IMR-90 (cell line): Measurements from ENCODE around the gene SLC26A4. TPM values are rescaled to one million over a fixed set of nuclear protein-coding genes. Genes with fewer than 3 reads are reported as not detected.

Source experiments
- ATAC-seq: fragments of 200-7000 bp; cut with Tn5 transposase; 2 replicates; pipeline ENCODE4 v1.9.1; 2020; ENCODE audit warnings: low read depth, mild to moderate bottlenecking, moderate library complexity
- BruUV-seq: library from RNA; stranded (reverse); fragments of 400-500 nt; replicated peaks from 2 replicates; lab custom pipeline; 2021; lab: Mats Ljungman, UMichigan
- CTCF ChIA-PET: fragments of 300-600 bp; formaldehyde crosslinking; extraction: SDS; loops from one replicate; lab custom pipeline; 2021; ENCODE audit warnings: antibody characterized with exemption; lab: Yijun Ruan, JAX
- POLR2A ChIA-PET: fragments of 300-600 bp; sonication (Branson Sonifier 250); formaldehyde crosslinking; loops from one replicate; lab custom pipeline; 2022; ENCODE audit warnings: antibody characterized with exemption; ENCODE audit not compliant: unreplicated experiment; lab: Charles Lee
- DNase-seq: peaks from one replicate; pipeline ENCODE4 v3.0.0; 2013
- H2AFZ ChIP-seq: replicated peaks from 2 replicates; pipeline ENCODE3; 2013; ENCODE audit warnings: low read length, mild to moderate bottlenecking; ENCODE audit not compliant: poor library complexity
- H2AK5ac ChIP-seq: 2 replicates; pipeline ENCODE4 v1.6.1; 2013; ENCODE audit warnings: low read depth, low read length, inconsistent platforms
- H2AK9ac ChIP-seq: replicated peaks from 2 replicates; pipeline ENCODE3; 2013; ENCODE audit warnings: mild to moderate bottlenecking, low read depth, low read length, moderate library complexity; ENCODE audit not compliant: poor library complexity
- H2BK120ac ChIP-seq: 2 replicates; pipeline ENCODE4 v1.6.1; 2013; ENCODE audit warnings: low read depth, low read length, inconsistent platforms
- H2BK15ac ChIP-seq: 3 replicates; pipeline ENCODE4 v1.6.1; 2013; ENCODE audit warnings: low read depth, low read length, inconsistent platforms
- H2BK20ac ChIP-seq: 2 replicates; pipeline ENCODE4 v1.6.1; 2013; ENCODE audit warnings: low read depth, mild to moderate bottlenecking, inconsistent platforms, low read length, moderate library complexity
- H2BK5ac ChIP-seq: 2 replicates; pipeline ENCODE4 v1.6.1; 2013; ENCODE audit warnings: mild to moderate bottlenecking, low read depth, low read length, inconsistent platforms; ENCODE audit not compliant: poor library complexity, severe bottlenecking
- H3K14ac ChIP-seq: replicated peaks from 2 replicates; pipeline ENCODE4 v1.6.1; 2013; ENCODE audit warnings: low read depth, low read length, inconsistent platforms
- H3K18ac ChIP-seq: 2 replicates; pipeline ENCODE4 v1.6.1; 2013; ENCODE audit warnings: low read depth, low read length, control low read depth
- H3K23ac ChIP-seq: 2 replicates; pipeline ENCODE4 v1.6.1; 2013; ENCODE audit warnings: low read depth, low read length, inconsistent platforms
- H3K27ac ChIP-seq: 2 replicates; pipeline ENCODE4 v1.5.1; 2013; ENCODE audit warnings: mild to moderate bottlenecking, control low read depth, low read length; ENCODE audit not compliant: insufficient read depth
- H3K27me3 ChIP-seq: 2 replicates; pipeline ENCODE4 v1.6.1; 2013; ENCODE audit warnings: low read length; ENCODE audit not compliant: control insufficient read depth, insufficient read depth
- H3K36me3 ChIP-seq: 2 replicates; pipeline ENCODE4 v1.6.1; 2013; ENCODE audit warnings: low read length, mixed read lengths; ENCODE audit not compliant: control insufficient read depth, insufficient read depth
- H3K4ac ChIP-seq: 2 replicates; pipeline ENCODE4 v1.6.1; 2013; ENCODE audit warnings: low read depth, low read length, inconsistent platforms
- H3K4me1 ChIP-seq: 2 replicates; pipeline ENCODE4 v1.6.1; 2013; ENCODE audit warnings: low read length, mixed read lengths; ENCODE audit not compliant: control insufficient read depth, insufficient read depth
- H3K4me2 ChIP-seq: 2 replicates; pipeline ENCODE4 v1.6.1; 2013; ENCODE audit warnings: low read depth, mild to moderate bottlenecking, control low read depth, low read length, moderate library complexity
- H3K4me3 ChIP-seq: 2 replicates; pipeline ENCODE4 v1.5.1; 2013; ENCODE audit warnings: low read depth, mild to moderate bottlenecking, control low read depth, low read length, moderate library complexity; ENCODE audit not compliant: insufficient read depth
- H3K56ac ChIP-seq: 2 replicates; pipeline ENCODE4 v1.6.1; 2013; ENCODE audit warnings: low read length, inconsistent platforms; ENCODE audit not compliant: insufficient read depth; ENCODE audit errors: extremely low read depth
- H3K79me1 ChIP-seq, 2 experiments: 2 replicates each; pipeline ENCODE4 v1.6.1; 2013; ENCODE audit warnings: low read length in 2 of 2, inconsistent platforms in 1 of 2, low read depth in 1 of 2
- H3K9ac ChIP-seq: 2 replicates; pipeline ENCODE4 v1.6.1; 2013; ENCODE audit warnings: low read depth, low read length, control low read depth
- H3K9me1 ChIP-seq: 2 replicates; pipeline ENCODE4 v1.6.1; 2013; ENCODE audit warnings: low read length, inconsistent platforms; ENCODE audit not compliant: insufficient read depth
- H3K9me3 ChIP-seq: 2 replicates; pipeline ENCODE4 v1.6.1; 2013; ENCODE audit warnings: low read length; ENCODE audit not compliant: control insufficient read depth, insufficient read depth
- H4K20me1 ChIP-seq: 2 replicates; pipeline ENCODE4 v1.6.1; 2013; ENCODE audit warnings: low read length, inconsistent platforms; ENCODE audit not compliant: insufficient read depth
- H4K5ac ChIP-seq: 2 replicates; pipeline ENCODE4 v1.6.1; 2013; ENCODE audit warnings: mild to moderate bottlenecking, low read depth, low read length, control low read depth
- H4K8ac ChIP-seq, 2 experiments: 2 replicates each; pipeline ENCODE4 v1.6.1; 2013; ENCODE audit warnings: low read depth in 2 of 2, low read length in 2 of 2, control low read depth in 1 of 2, inconsistent platforms in 1 of 2
- H4K91ac ChIP-seq: 2 replicates; pipeline ENCODE4 v1.6.1; 2013; ENCODE audit warnings: low read depth, low read length, inconsistent platforms; ENCODE audit not compliant: insufficient read depth
- BHLHE40 ChIP-seq: fragments of 150-350 bp; IDR thresholded peaks from 2 replicates; pipeline ENCODE4 v1.6.1; 2016; ENCODE audit warnings: mild to moderate bottlenecking, low read depth, low read length
- CEBPB ChIP-seq: IDR thresholded peaks from 2 replicates; pipeline ENCODE4 v1.6.1; 2012; ENCODE audit warnings: low read depth, low read length, improper control_type of control experiment
- CHD1 ChIP-seq: IDR thresholded peaks from 2 replicates; pipeline ENCODE4 v1.6.1; 2012; ENCODE audit warnings: low read depth, low read length, improper control_type of control experiment
- ELK1 ChIP-seq: fragments of 150-350 bp; IDR thresholded peaks from 2 replicates; pipeline ENCODE4 v1.6.1; 2016; ENCODE audit warnings: low read depth, mild to moderate bottlenecking, low read length, moderate library complexity, borderline replicate concordance
- FOS ChIP-seq: fragments of 150-350 bp; IDR thresholded peaks from 2 replicates; pipeline ENCODE4 v1.6.1; 2016; ENCODE audit warnings: low read depth, low read length
- NFE2L2 ChIP-seq: fragments of 150-350 bp; IDR thresholded peaks from 2 replicates; pipeline ENCODE4 v1.6.1; 2016; ENCODE audit warnings: low read depth, mild to moderate bottlenecking, low read length
- RFX5 ChIP-seq: IDR thresholded peaks from 2 replicates; pipeline ENCODE4 v1.8.0; 2012; ENCODE audit warnings: low read depth, mild to moderate bottlenecking, low read length, moderate library complexity
- WGBS, 2 experiments: methylation state at CpG; one replicate each; pipeline versions ENCODE4 v1.1.5 to v1.1.7; 2013; ENCODE audit warnings: missing lambda C conversion rate in 2 of 2; ENCODE audit not compliant: insufficient read length in 1 of 2; ENCODE audit errors: extremely low coverage in 2 of 2; 5-methylcytosine and 5-hydroxymethylcytosine counted together
- dilution Hi-C: fragments of 300-500 bp; cut with HindIII; formaldehyde crosslinking; loops from one replicate; pipeline ENCODE4 v1.14.3; 2018; ENCODE audit warnings: low sequenced_read_pairs; ENCODE audit not compliant: unreplicated experiment
- in situ Hi-C: fragments of 300-500 bp; cut with MboI; formaldehyde crosslinking; loops from 3 replicates; pipeline ENCODE4 v1.14.3; 2019; ENCODE audit warnings: low sequenced_read_pairs, inconsistent platforms, mixed read lengths
- intact Hi-C: fragments of 100-400 bp; cut with micrococcal nuclease; formaldehyde crosslinking; loops from 2 replicates; pipeline ENCODE4 v1.10.0; 2022
- polyA plus RNA-seq, 3 experiments: library from polyadenylated mRNA; depleted of rRNA; stranded (reverse); fragments of >200 nt; gene quantifications; 2 replicates each; pipeline ENCODE4 v1.2.3, GENCODE V29; 2012; ENCODE audit warnings: low replicate concordance in 1 of 3
- total RNA-seq: library from RNA; depleted of rRNA; stranded (reverse); fragments of >200 nt; gene quantifications from 2 replicates; pipeline ENCODE4 v1.2.3, GENCODE V29; 2012
- TF ChIP-seq, protein P1 (sequence below): conservative IDR thresholded peaks from 2 replicates; pipeline ENCODE4 v1.5.1; 2012; ENCODE audit warnings: mild to moderate bottlenecking, low read depth, low read length, improper control_type of control experiment

Gene SLC26A4
- total and polyA plus RNA-seq, 2 of the 4 experiments (the other 2 are of a cell fraction) = 0.09 to 1.1 TPM

DNA sequence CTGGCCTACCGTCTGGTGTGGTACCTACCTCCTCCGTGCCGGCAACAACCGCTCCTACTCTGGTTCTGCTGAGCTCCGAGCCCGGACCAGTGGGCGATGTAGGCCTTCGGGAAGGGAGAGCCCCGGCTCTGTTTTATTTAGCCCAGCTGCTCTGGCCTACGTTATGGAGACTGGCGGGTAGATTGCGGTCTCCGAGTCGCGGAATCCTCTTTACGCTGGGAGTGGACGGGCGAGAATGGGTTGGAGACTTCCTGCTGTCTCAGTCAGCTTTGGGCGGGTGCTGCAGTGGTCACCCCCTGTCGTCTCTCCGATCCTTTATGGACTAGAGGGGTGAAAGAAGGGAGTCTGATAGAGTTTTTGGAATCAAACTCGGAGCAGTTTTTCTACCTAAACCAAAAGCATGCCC, 83.7 kb downstream of the SLC26A4 start (continued):
- no peak for TF ChIP-seq ELK1

DNA sequence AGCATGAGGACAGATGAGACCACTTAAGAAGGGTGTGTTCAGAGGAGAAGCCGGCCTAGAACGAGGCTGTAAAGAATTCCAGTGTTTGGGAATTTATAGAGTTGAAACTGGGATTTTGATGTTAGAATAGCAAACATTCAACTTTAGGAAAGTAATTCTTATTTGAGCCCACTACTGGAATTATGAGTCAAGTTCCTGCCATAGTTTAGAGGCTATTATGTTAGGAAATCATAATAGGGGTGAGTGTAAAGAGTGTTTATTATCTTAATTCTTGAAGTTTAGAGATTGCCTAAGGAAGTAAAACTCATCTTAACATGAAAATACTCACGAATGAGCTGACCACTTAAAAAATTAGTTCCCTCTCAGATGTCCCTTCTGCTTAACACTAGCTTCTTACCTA, 85.4 kb downstream of the SLC26A4 start:
- Histone ChIP-seq H3K79me1 (peaks cover 15 to 31% of the 10 kb centered on the region in 2 experiments), H4K20me1 (peaks cover 33% of the 10 kb centered on the region), H3K9me3 (no peaks in the 10 kb centered on the region), H4K5ac (peak overlapping the region; percentile 6; the same call in 1 of the 2 replicates), H3K27me3 (no peaks in the 10 kb centered on the region), H3K9ac (no peak overlapping the region), H4K8ac (0 out of 4 replicates have a peak overlapping the region, but pooled peaks of 1 of the 2 experiments have one; percentile 16), H3K4me2 (peak overlapping the region; percentile 89), H3K56ac (no peak overlapping the region), H2AFZ (no peak overlapping the region), H3K14ac (no peak overlapping the region), H3K4ac (no peak overlapping the region), H3K23ac (no peak overlapping the region; the same call in 1 of the 2 replicates), H2AK5ac (no peak overlapping the region), H2BK20ac (no peak overlapping the region), H2BK120ac (no peak overlapping the region), H4K91ac (no peak overlapping the region), H2BK15ac (no peak overlapping the region), H3K9me1 (peaks cover 10% of the 10 kb centered on the region), H2AK9ac (no peak overlapping the region), H3K36me3 (peaks cover 6% of the 10 kb centered on the region), H2BK5ac (peak overlapping the region; percentile 46), H3K27ac (no peak overlapping the region), H3K4me3 (no peak overlapping the region), H3K18ac (no peak overlapping the region), H3K4me1 (peaks cover 8% of the 10 kb centered on the region)
- dilution Hi-C loops = no loop called here
- no CpG with 5 or more reads among the region's 3 CpGs for WGBS, 2 experiments
- DNase-seq = peak; percentile 61
- intact Hi-C loops = no loop called here
- in situ Hi-C loops = loop anchor here (10.0 to 25.0 kb wide), 2 partner anchors 129 to 391 kb away; partner anchors contain the start of gene LAMB4
- TF ChIP-seq BHLHE40 (no peak), NFE2L2 (no peak), FOS (0 out of 2 replicates have a peak, but pooled peaks have one; percentile 19), CHD1 (no peak), CEBPB (peak; percentile 75), RFX5 (no peak)
- TF ChIP-seq, protein P1, sequence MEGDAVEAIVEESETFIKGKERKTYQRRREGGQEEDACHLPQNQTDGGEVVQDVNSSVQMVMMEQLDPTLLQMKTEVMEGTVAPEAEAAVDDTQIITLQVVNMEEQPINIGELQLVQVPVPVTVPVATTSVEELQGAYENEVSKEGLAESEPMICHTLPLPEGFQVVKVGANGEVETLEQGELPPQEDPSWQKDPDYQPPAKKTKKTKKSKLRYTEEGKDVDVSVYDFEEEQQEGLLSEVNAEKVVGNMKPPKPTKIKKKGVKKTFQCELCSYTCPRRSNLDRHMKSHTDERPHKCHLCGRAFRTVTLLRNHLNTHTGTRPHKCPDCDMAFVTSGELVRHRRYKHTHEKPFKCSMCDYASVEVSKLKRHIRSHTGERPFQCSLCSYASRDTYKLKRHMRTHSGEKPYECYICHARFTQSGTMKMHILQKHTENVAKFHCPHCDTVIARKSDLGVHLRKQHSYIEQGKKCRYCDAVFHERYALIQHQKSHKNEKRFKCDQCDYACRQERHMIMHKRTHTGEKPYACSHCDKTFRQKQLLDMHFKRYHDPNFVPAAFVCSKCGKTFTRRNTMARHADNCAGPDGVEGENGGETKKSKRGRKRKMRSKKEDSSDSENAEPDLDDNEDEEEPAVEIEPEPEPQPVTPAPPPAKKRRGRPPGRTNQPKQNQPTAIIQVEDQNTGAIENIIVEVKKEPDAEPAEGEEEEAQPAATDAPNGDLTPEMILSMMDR = no peak
- ChIA-PET POLR2A (no interaction called here), CTCF (no interaction called here)
- ATAC-seq = no peak
- no TSS peak for BruUV-seq
